Epithelial cell of esophagus (primary cell): Measurements from ENCODE around the gene MAN1A2.

Experiments used
- DNase-seq: peaks from one replicate; pipeline ENCODE4 v3.0.0; 2010; ENCODE audit warnings: low read depth
- H3K4me3 ChIP-seq: 2 replicates; pipeline ENCODE4 v1.5.1; 2011; ENCODE audit warnings: mild to moderate bottlenecking, low read length, control low read depth
- TF ChIP-seq, protein P1 (sequence below): IDR thresholded peaks from 2 replicates; pipeline ENCODE4 v1.5.1; 2011; ENCODE audit warnings: low read depth, mild to moderate bottlenecking, low read length, control low read depth, inconsistent platforms; ENCODE audit not compliant: insufficient read depth; ENCODE audit errors: missing control alignments

The MAN1A2 gene

DNA sequence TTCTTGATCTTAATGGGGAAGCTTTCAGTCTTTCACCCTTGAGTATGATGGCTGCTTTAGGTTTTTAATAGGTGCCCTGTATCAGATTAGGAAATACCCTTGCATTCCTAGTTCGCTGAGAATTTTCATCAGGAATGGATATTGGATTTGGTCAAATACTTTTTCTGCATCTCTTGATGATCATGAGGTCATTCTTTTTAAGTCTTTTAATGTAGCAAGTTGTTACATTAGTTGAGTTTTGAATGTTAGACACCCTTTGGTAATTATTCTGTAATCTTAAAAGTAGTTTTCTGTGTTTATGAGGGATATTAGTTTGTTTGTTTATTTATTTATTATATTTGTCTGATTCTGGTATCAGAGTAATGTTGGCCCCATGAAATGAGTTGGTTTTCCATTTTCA lies 22.5 kb downstream of the MAN1A2 start:
- no peak overlapping the region for H3K4me3 ChIP-seq
- TF ChIP-seq, protein P1, sequence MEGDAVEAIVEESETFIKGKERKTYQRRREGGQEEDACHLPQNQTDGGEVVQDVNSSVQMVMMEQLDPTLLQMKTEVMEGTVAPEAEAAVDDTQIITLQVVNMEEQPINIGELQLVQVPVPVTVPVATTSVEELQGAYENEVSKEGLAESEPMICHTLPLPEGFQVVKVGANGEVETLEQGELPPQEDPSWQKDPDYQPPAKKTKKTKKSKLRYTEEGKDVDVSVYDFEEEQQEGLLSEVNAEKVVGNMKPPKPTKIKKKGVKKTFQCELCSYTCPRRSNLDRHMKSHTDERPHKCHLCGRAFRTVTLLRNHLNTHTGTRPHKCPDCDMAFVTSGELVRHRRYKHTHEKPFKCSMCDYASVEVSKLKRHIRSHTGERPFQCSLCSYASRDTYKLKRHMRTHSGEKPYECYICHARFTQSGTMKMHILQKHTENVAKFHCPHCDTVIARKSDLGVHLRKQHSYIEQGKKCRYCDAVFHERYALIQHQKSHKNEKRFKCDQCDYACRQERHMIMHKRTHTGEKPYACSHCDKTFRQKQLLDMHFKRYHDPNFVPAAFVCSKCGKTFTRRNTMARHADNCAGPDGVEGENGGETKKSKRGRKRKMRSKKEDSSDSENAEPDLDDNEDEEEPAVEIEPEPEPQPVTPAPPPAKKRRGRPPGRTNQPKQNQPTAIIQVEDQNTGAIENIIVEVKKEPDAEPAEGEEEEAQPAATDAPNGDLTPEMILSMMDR: no peak

DNA sequence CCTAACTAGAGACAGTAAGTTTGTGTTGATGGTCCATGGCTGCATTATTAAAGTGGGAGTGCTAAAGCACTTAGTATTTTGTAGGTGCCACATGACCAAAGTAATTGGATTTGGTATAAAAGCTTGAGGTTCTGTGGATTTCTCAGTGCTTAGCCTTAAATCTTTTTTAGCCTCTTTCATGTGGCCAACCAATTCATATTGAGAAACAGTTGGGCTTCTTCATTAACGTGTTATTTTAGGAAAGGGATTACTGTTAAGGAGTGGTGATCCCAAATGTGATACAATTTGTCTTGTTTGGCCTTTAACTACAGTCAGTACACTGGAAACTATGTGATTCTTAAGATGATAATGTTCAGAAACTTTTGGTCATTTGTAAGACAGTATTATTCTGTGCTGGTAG lies 25.5 kb downstream of the MAN1A2 start:
- TF ChIP-seq, protein P1: no peak
- DNase-seq: no peak
- H3K4me3 ChIP-seq: no peak overlapping the region

More for the DNA sequence above, 22.5 kb downstream of the MAN1A2 start:
- DNase-seq: no peak

DNA sequence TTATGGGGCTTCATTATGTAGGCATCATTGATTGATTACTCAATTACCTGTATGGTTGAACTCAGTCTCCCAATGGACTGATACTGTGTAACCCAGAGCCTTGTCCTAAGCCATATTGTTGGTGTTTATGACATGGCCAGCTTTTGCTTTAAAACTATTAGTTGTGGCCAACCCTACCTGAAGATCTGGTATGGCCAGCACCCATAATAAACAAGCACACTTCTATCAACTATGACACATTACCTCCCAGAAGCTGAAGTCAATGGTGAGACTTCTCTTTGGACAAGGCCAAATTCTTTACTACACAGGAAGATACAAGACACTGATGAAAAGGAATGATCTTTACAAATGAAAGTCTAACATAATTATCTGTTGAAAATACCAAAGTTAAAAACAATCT lies 28.8 kb downstream of the MAN1A2 start:
- peak; percentile 7 for DNase-seq
- TF ChIP-seq, protein P1: no peak
- no peak overlapping the region for H3K4me3 ChIP-seq

DNA sequence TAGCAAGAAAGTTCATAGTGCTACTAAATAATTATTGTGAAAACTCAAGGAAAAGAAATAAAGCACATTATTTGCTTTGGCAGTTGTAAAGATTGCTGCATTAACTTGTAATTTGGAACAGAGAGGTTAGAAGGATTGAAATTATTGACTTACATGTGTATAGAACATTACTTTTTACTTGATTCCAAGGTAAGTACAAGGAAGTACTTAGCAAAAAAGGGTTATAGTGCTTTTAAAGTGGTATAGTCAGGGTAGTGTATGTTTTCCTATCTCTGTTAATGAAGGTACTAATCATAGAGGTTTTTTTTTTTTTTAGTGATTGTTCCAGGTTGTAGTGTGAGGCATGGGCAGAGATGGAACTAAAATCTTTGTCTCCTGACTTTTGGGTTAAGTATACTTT lies 29.4 kb downstream of the MAN1A2 start:
- H3K4me3 ChIP-seq: no peak overlapping the region
- TF ChIP-seq, protein P1: no peak
- no peak for DNase-seq

DNA sequence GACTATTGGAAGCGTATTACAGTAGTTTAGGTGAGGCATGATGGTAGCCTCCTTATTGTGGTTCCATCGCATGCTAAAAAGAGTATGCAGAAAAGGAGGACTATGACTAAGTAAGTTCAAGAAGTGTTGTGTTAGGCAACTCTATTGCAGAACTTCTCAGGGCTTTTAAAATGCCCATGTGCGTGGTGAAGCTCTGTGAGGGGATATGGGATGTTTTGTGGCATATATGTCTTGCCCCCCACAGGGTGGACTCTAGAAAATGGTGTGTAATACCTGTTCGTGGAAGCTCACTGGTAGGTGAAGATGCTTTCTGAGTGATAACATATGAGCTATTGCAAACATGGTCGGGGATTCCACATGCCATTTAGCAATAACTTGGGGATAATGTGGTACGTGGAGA lies 31.7 kb downstream of the MAN1A2 start:
- H3K4me3 ChIP-seq: no peak overlapping the region
- TF ChIP-seq, protein P1: no peak
- DNase-seq: no peak

DNA sequence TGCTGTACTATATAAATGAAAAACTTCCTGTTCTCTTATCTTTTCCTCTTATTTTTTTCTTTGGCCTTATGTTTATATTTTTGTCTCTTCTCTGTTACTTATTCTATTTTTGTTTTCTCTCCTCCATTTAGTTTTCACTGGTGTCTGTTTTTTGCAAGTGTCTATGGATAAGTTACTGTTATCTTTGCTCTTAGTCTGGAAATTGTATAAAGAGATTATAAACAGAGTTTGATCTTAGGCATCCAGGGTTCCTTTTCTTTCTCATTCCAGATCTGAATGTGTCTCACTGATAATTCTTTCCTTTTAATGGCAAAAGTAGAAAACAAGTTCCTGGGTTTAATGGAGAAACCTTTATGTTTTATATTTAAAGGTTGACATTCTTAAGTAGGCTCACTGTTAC lies 34.5 kb downstream of the MAN1A2 start:
- no peak for DNase-seq
- no peak overlapping the region for H3K4me3 ChIP-seq
- TF ChIP-seq, protein P1: no peak

DNA sequence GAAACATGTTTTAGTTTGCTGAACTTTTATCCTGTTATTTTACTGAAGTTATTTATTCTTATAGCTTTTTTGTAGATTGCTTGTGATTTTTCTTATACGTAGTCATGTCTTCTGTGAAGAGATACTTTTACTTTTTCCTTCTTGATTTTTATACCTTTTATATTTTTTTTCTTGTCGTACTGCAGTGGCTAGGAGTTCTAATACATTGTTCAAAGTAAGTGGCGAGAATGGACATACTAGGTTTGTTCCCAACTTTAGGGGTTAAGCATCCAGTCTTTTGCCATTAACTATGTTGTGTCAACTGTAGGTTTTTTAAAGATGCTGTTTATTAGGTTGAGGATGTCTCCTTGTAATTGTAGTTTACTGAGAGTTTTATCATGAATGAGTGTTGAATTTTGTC lies 36.3 kb downstream of the MAN1A2 start:
- no peak for DNase-seq
- TF ChIP-seq, protein P1: no peak
- no peak overlapping the region for H3K4me3 ChIP-seq
